Mammary epithelial cell (primary cell): ENCODE measurements around the gene AKR1C1.
"Not testable (repeated sequence)": the region's sequence is repeated elsewhere in the genome, so short reads cannot be mapped to it uniquely, and the experiment has no call there.

Experiments used
- CTCF ChIP-seq, 2 donors: IDR thresholded peaks in 1 of 2; conservative IDR thresholded peaks in 1 of 2; 2 replicates each; pipeline ENCODE4 v1.5.1; 2011 to 2012; ENCODE audit warnings: inconsistent platforms in 2 of 2, low read length in 2 of 2, mild to moderate bottlenecking in 2 of 2, control low read depth in 1 of 2, low read depth in 1 of 2; ENCODE audit not compliant: insufficient read depth in 1 of 2; ENCODE audit errors: extremely low read depth in 1 of 2
- EZH2 ChIP-seq: IDR thresholded peaks from 2 replicates; pipeline ENCODE4 v1.6.1; 2012; ENCODE audit warnings: low read length, inconsistent platforms, borderline replicate concordance

- not testable (repeated sequence) for TF ChIP-seq EZH2; CTCF (conservative IDR thresholded peaks at IDR 0.05 in 1 of 2, IDR thresholded peaks at IDR 0.05 in 1 of 2; ENCODE audit: extremely low read depth in 1 of 2, insufficient read depth in 1 of 2, low read depth in 1 of 2, low read length in 2 of 2)
These were observed 9.3 kb downstream of the AKR1C1 start for GRCh38 chr10:4972369-4973142.
